Measurements from ENCODE around the gene MESD. TPM values are rescaled to one million over a fixed set of nuclear protein-coding genes. Genes with fewer than 3 reads are reported as not detected.

Gene MESD
- polyA plus RNA-seq, 1 of the 3 experiments (the other 2 are of a cell fraction): 15.2 TPM

- no peak overlapping the region for H3K9ac ChIP-seq
- 92% methylated on average over 4 of the region's 4 CpGs for WGBS (ENCODE audit: low lambda C conversion rate)
- TF ChIP-seq USF1 (IDR thresholded peaks at IDR 0.05; ENCODE audit: borderline replicate concordance, low read depth): no peak
- no peak for TF ChIP-seq SMC3 (IDR thresholded peaks at IDR 0.05; ENCODE audit: low read depth, low read length)
- no peak for TF ChIP-seq TEAD4 (IDR thresholded peaks at IDR 0.05; ENCODE audit: borderline replicate concordance, insufficient read depth)
- no peak for TF ChIP-seq RXRA (IDR thresholded peaks at IDR 0.05; ENCODE audit: borderline replicate concordance, low read depth)
- TF ChIP-seq MEF2A (IDR thresholded peaks at IDR 0.05; ENCODE audit: borderline replicate concordance, low read depth): no peak
- no peak for TF ChIP-seq FOSL2 (IDR thresholded peaks at IDR 0.05; ENCODE audit: borderline replicate concordance, low read depth)
- TF ChIP-seq GATA2 (CRISPR knock-in tag; IDR thresholded peaks at IDR 0.05): no peak
- no peak for TF ChIP-seq EP300 (IDR thresholded peaks at IDR 0.05; ENCODE audit: borderline replicate concordance in 1 of 2, low read depth in 1 of 2, low read length in 1 of 2)
- no peak for TF ChIP-seq RFX5 (IDR thresholded peaks at IDR 0.05; ENCODE audit: low read length)
- TF ChIP-seq EZH2phosphoT487 (IDR thresholded peaks at IDR 0.05; ENCODE audit: borderline replicate concordance, low read depth): no peak
- TF ChIP-seq MXI1 (IDR thresholded peaks at IDR 0.05; ENCODE audit: low read depth, low read length): no peak
- no peak for TF ChIP-seq RCOR1 (IDR thresholded peaks at IDR 0.05; ENCODE audit: low read length)
- TF ChIP-seq PBX3 (IDR thresholded peaks at IDR 0.05): no peak
- no peak for TF ChIP-seq RAD21 (IDR thresholded peaks at IDR 0.05; ENCODE audit: low read length)
- TF ChIP-seq TCF12 (IDR thresholded peaks at IDR 0.05): no peak
- no peak for TF ChIP-seq ELF1 (IDR thresholded peaks at IDR 0.05)
- TF ChIP-seq YY1 (IDR thresholded peaks at IDR 0.05; ENCODE audit: low read depth): no peak
- TF ChIP-seq CHD2 (IDR thresholded peaks at IDR 0.05; ENCODE audit: low read length, partially characterized antibody): no peak
- no peak overlapping the region for H3K27ac ChIP-seq (ENCODE audit: low read depth in 2 of 2, low read length in 1 of 2)
- no peak for DNase-seq
- H3K4me1 ChIP-seq (ENCODE audit: control insufficient read depth in 1 of 2, insufficient read depth in 2 of 2, low read depth in 1 of 2, low read length in 1 of 2): no peaks in the 10 kb centered on the region; a peak in 2 of 4 replicates
- peaks cover 19% of the 10 kb centered on the region; the same call in 1 of the 2 replicates for H4K20me1 ChIP-seq (ENCODE audit: insufficient read depth)
- H3K4me3 ChIP-seq (ENCODE audit: low read depth in 2 of 2, low read length in 1 of 2): no peak overlapping the region
- peaks cover 4% of the 10 kb centered on the region for H3F3A ChIP-seq (replicated peaks; ENCODE audit: insufficient read depth)
- ChIA-PET CTCF (interaction anchor here (0.8 to 2.2 kb wide), 6 partner anchors 11 to 407 kb away, joined by 3 to 10 read pairs (median 5); no protein-coding TSS in a partner anchor), POLR2A (interaction anchor here (0.7 kb wide), 1 partner anchor 175 kb away, joined by 3 read pairs; no protein-coding TSS in a partner anchor)
- no peak overlapping the region for H2AFZ ChIP-seq (ENCODE audit: low read depth)
- H3K36me3 ChIP-seq (replicated peaks in 1 of 2; ENCODE audit: control insufficient read depth in 1 of 2, insufficient read depth in 2 of 2, low read length in 1 of 2): peaks cover 16 to 23% of the 10 kb centered on the region in 2 experiments
- no peaks in the 10 kb centered on the region for H3K9me3 ChIP-seq
- H3K27me3 ChIP-seq (ENCODE audit: insufficient read depth): no peaks in the 10 kb centered on the region
- H3K4me2 ChIP-seq: no peak overlapping the region
- no peaks in the 10 kb centered on the region for H3K9me2 ChIP-seq
- peaks cover 31% of the 10 kb centered on the region for H3K79me2 ChIP-seq (ENCODE audit: insufficient read depth)
Measured at GRCh38 chr15:80974914-80975313, 14.7 kb downstream of the MESD start.

GRCh38 chr15:80972276-80972675, 17.3 kb downstream of the MESD start:
- POLR2A ChIA-PET: no interaction called here
- peaks cover 0 to 5% of the 10 kb centered on the region in 2 experiments for H3K36me3 ChIP-seq (replicated peaks in 1 of 2; ENCODE audit: control insufficient read depth in 1 of 2, insufficient read depth in 2 of 2, low read length in 1 of 2)
- no peak overlapping the region for H3K4me2 ChIP-seq
- H3K4me1 ChIP-seq (ENCODE audit: control insufficient read depth in 1 of 2, insufficient read depth in 2 of 2, low read depth in 1 of 2, low read length in 1 of 2): peaks cover 0 to 6% of the 10 kb centered on the region in 2 experiments; a peak in 1 of 4 replicates
- H4K20me1 ChIP-seq (ENCODE audit: insufficient read depth): 0 out of 2 replicates have a peak, but pooled peaks cover 10% of the 10 kb centered on the region
- no peaks in the 10 kb centered on the region for H3K9me3 ChIP-seq
- DNase-seq: no peak
- no peak overlapping the region for H3K4me3 ChIP-seq (ENCODE audit: low read depth in 2 of 2, low read length in 1 of 2)
- H3K27me3 ChIP-seq (ENCODE audit: insufficient read depth): no peaks in the 10 kb centered on the region
- peaks cover 22% of the 10 kb centered on the region for H3K79me2 ChIP-seq (ENCODE audit: insufficient read depth)
- no peak overlapping the region for H3K9ac ChIP-seq
- no peaks in the 10 kb centered on the region for H3K9me2 ChIP-seq
- no peak overlapping the region for H3K27ac ChIP-seq (ENCODE audit: low read depth in 2 of 2, low read length in 1 of 2)
- H2AFZ ChIP-seq (ENCODE audit: low read depth): no peak overlapping the region
- H3F3A ChIP-seq (replicated peaks; ENCODE audit: insufficient read depth): peaks cover 4% of the 10 kb centered on the region
- CTCF ChIA-PET: interaction anchor here (3.5 to 5.6 kb wide), 2 partner anchors 294 to 517 kb away, joined by 14 to 45 read pairs; no protein-coding TSS in a partner anchor
- WGBS (ENCODE audit: low lambda C conversion rate): 78% methylated on average over 3 of the region's 3 CpGs
- TF ChIP-seq RAD21 (IDR thresholded peaks at IDR 0.05; ENCODE audit: low read length): no peak
- no peak for TF ChIP-seq MXI1 (IDR thresholded peaks at IDR 0.05; ENCODE audit: low read depth, low read length)
- TF ChIP-seq CHD2 (IDR thresholded peaks at IDR 0.05; ENCODE audit: low read length, partially characterized antibody): no peak
- no peak for TF ChIP-seq GATA2 (CRISPR knock-in tag; IDR thresholded peaks at IDR 0.05)
- no peak for TF ChIP-seq RFX5 (IDR thresholded peaks at IDR 0.05; ENCODE audit: low read length)
- no peak for TF ChIP-seq CTCF (IDR thresholded peaks at IDR 0.05)
- no peak for TF ChIP-seq NFIC (IDR thresholded peaks at IDR 0.05; ENCODE audit: borderline replicate concordance)
- TF ChIP-seq EP300 (IDR thresholded peaks at IDR 0.05; ENCODE audit: borderline replicate concordance in 1 of 2, low read depth in 1 of 2, low read length in 1 of 2): no peak
- no peak for TF ChIP-seq USF2 (IDR thresholded peaks at IDR 0.05; ENCODE audit: borderline replicate concordance, low read depth, low read length)
- TF ChIP-seq FOXJ3 (CRISPR knock-in tag; IDR thresholded peaks at IDR 0.05): no peak
- no peak for TF ChIP-seq NRF1 (IDR thresholded peaks at IDR 0.05; ENCODE audit: low read depth, low read length)
- no peak for TF ChIP-seq RCOR1 (IDR thresholded peaks at IDR 0.05; ENCODE audit: low read length)
- TF ChIP-seq JUND (IDR thresholded peaks at IDR 0.05): no peak
